Raji (cell line): ENCODE measurements around the gene EMID1.

ENCODE experiments used
- POLR2A ChIP-seq: IDR thresholded peaks from 2 replicates; pipeline ENCODE4 v1.6.1; 2011; ENCODE audit warnings: low read depth, low read length, control low read depth; ENCODE audit not compliant: insufficient read depth

Gene EMID1

GRCh38 chr22:29203488-29204454 lies 1.9 kb upstream of the EMID1 start:
- TF ChIP-seq POLR2A, result no peak

- no peak for TF ChIP-seq POLR2A
Observed at GRCh38 chr22:29204455-29205183, 1.1 kb upstream of the EMID1 start.

- TF ChIP-seq POLR2A, result no peak
Observed at GRCh38 chr22:29205252-29205593, 473 bp upstream of the EMID1 start.

GRCh38 chr22:29206372-29207242 lies 911 bp downstream of the EMID1 start:
- no peak for TF ChIP-seq POLR2A

- no peak for TF ChIP-seq POLR2A
Observed at GRCh38 chr22:29207243-29207550, 1.5 kb downstream of the EMID1 start.

GRCh38 chr22:29207562-29208501 lies 2.1 kb downstream of the EMID1 start:
- TF ChIP-seq POLR2A, result no peak

GRCh38 chr22:29208502-29208862 lies 2.8 kb downstream of the EMID1 start:
- no peak for TF ChIP-seq POLR2A

- no peak for TF ChIP-seq POLR2A
Observed at GRCh38 chr22:29208879-29209623, 3.4 kb downstream of the EMID1 start.

GRCh38 chr22:29209624-29209929 lies 3.9 kb downstream of the EMID1 start:
- no peak for TF ChIP-seq POLR2A

- TF ChIP-seq POLR2A, result no peak
Observed at GRCh38 chr22:29211066-29211465, 5.4 kb downstream of the EMID1 start.

- TF ChIP-seq POLR2A, result no peak
Observed at GRCh38 chr22:29211466-29211865, 5.8 kb downstream of the EMID1 start.

GRCh38 chr22:29212743-29213142 lies 7.0 kb downstream of the EMID1 start:
- no peak for TF ChIP-seq POLR2A

GRCh38 chr22:29213493-29213892 lies 7.8 kb downstream of the EMID1 start:
- TF ChIP-seq POLR2A, result no peak

GRCh38 chr22:29214232-29214631 lies 8.5 kb downstream of the EMID1 start:
- TF ChIP-seq POLR2A, result no peak
